Stimulated activated CD8-positive, alpha-beta memory T cell treated with anti-CD3 and anti-CD28 coated beads, Interleukin-4, amount 100 ng/mL, for 48 hours (primary cell): ENCODE data around the gene ATP6AP1.
A peak's percentile ranks its signal among the peaks of the same experiment; 100 is the strongest.
"Not testable (repeated sequence)": the region's sequence is repeated elsewhere in the genome, so short reads cannot be mapped to it uniquely, and the experiment has no call there.

Source experiments
- DNase-seq: peaks from one replicate; pipeline ENCODE4 v3.0.0-alpha.2; 2020

Gene ATP6AP1, protein sequence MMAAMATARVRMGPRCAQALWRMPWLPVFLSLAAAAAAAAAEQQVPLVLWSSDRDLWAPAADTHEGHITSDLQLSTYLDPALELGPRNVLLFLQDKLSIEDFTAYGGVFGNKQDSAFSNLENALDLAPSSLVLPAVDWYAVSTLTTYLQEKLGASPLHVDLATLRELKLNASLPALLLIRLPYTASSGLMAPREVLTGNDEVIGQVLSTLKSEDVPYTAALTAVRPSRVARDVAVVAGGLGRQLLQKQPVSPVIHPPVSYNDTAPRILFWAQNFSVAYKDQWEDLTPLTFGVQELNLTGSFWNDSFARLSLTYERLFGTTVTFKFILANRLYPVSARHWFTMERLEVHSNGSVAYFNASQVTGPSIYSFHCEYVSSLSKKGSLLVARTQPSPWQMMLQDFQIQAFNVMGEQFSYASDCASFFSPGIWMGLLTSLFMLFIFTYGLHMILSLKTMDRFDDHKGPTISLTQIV

DNA sequence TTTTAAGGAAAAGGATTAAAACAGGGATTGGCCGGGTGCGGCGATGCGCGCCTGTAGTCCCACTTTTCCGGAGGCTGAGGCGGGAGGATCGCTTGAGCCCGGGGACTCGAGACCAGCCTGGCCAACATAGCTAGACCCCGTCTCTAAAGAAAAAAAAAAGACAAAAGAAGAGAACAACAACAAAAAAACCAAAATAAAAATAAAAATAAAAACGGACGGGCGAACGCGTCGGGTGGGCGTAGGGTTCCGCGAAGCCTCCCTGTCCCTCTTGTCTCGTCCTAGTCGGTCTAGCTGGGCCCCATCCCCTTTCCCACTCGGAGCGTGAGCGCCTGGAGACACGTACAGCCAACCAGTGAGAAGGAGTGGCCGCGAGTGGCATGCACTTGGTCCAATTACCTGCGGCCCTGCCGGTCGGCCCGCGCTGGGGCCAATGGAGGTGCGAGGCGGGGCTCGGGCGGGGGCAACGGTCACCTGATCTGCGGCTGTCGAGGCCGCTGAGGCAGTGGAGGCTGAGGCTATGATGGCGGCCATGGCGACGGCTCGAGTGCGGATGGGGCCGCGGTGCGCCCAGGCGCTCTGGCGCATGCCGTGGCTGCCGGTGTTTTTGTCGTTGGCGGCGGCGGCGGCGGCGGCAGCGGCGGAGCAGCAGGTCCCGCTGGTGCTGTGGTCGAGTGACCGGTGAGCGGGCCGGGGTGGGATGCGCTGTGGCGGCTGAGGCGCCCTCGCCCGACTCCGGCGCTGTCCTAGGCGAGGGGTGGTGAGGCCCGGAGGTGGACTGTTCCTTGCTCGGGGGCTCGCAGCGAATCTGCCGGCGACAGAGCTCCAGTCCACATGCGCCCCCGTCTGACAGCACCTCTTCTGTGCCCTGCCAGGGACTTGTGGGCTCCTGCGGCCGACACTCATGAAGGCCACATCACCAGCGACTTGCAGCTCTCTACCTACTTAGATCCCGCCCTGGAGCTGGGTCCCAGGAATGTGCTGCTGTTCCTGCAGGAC is at the start of gene ATP6AP1:
Gene ATP6AP1 (plus strand): TSS at position 502 of the 996 bp plus-strand sequence. CDS start 16 bp downstream, at position 518.
- peak; percentile 88 for DNase-seq

DNA sequence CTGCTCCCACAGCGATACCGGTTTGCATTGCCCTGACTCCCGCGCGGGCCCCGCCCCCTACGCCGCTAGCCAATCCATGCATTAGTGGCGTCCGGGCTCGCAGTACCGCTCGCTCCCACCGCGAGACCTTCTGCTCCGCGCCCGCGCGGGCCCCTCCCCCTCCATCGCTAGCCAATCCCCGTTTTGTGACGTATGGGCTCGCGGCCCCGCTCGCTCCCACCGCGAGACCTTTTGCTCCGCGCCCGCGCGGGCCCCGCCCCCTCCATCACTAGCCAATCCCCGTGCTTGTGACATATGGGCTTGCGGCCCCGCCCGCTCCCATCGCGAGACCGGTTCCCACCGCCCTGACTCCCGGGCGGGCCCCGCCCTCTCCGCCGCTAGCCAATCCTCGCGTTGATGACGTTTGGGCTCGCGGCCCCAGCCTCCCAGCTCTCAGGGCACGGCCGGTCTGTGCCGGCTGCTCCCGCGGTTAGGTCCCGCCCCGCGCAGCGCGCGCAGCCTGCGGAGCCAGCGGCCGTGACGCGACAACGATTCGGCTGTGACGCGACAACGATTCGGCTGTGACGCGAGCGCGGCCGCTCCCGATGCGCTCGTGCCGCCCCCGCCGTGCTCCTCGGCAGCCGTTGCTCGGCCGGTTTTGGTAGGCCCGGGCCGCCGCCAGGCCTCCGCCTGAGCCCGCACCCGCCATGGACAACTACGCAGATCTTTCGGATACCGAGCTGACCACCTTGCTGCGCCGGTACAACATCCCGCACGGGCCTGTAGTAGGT is 49.5 kb upstream of the ATP6AP1 start, which contains the start of gene EMD:
Gene EMD (plus strand): TSS at position 497 of the 770 bp plus-strand sequence. CDS start 190 bp downstream, at position 687.
- DNase-seq = peak; percentile 93

DNA sequence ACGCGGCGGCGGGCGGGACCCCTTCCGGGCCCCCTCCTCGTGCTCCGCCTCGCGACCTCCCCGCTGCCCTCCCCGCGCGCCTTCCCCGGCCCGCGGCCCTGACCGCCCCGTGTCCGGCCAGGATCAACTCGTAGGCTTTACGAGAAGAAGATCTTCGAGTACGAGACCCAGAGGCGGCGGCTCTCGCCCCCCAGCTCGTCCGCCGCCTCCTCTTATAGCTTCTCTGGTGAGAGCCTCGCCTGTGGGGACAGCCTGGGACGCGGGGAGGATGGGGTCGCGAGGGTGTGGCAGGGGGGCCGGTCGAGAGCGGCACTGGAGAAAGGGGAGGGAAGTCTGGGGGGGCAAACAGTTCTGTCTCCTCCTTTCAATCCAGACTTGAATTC is 48.9 kb upstream of the ATP6AP1 start:
- no peak for DNase-seq

DNA sequence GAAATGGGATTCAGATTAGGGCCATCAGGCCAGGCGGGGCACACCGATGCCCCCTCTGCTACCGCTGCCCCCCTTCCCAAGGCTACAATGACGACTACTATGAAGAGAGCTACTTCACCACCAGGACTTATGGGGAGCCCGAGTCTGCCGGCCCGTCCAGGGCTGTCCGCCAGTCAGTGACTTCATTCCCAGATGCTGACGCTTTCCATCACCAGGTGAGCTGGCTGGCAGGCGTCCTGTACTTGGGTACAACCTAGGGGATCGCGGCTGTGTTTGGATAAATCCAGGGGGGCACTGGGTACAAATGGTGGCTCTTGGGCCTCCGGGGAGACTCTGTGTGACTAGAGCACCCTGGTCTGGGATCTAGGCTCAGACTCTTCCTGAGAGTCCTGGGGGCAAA is 48.3 kb upstream of the ATP6AP1 start:
- no peak for DNase-seq

DNA sequence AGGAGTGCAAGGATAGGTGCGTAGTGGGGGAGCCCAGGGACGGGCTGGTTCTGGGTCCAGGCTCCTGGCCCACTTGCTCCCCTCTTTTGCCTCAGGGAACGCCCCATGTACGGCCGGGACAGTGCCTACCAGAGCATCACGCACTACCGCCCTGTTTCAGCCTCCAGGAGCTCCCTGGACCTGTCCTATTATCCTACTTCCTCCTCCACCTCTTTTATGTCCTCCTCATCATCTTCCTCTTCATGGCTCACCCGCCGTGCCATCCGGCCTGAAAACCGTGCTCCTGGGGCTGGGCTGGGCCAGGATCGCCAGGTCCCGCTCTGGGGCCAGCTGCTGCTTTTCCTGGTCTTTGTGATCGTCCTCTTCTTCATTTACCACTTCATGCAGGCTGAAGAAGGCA is 47.7 kb upstream of the ATP6AP1 start:
- DNase-seq = no peak

DNA sequence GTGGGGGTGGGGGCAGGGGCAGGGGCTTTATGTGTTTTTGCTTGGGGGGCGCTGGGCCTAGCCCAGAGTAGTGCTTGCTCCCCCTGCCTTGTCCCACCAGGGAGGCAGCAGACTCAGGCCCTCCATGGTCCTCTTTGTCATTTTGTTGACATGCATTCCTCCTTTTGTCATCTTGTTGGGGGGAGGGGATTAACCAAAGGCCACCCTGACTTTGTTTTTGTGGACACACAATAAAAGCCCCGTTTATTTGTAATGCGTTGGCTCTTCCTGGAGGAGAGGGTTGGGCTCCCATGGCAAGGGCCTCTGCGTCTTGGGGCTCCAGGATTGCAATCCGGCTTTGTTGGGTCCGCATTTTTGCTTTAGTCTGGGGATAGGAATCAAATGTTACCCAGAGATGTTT is 47.2 kb upstream of the ATP6AP1 start:
- no peak for DNase-seq

DNA sequence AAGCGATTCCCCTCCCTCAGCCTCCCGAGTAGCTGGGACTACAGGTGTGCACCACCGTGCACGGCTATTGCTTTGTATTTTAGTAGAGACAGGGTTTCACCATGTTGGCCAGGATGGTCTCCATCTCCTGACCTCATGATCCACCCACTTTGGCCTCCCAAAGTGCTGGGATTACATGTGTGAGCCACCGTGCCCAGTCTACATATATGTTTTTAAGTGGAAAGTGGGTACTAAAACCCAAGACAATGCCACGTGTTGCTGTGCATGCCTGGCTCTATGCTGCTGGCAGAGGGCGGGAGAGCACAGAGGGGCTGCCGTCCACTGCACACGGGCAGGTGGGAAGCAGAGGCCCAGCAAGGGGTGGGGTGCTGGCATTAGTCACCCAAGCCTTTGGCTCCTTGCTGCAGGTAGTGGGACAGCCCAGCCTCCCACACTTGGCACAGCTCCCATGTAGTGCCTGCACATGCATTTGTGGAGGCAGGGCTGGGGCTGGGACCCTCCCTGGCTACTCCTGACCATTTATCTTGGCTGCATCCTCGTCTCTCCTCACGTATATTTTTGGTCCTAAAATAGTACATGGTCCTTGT is 45.9 kb upstream of the ATP6AP1 start:
- DNase-seq = no peak

DNA sequence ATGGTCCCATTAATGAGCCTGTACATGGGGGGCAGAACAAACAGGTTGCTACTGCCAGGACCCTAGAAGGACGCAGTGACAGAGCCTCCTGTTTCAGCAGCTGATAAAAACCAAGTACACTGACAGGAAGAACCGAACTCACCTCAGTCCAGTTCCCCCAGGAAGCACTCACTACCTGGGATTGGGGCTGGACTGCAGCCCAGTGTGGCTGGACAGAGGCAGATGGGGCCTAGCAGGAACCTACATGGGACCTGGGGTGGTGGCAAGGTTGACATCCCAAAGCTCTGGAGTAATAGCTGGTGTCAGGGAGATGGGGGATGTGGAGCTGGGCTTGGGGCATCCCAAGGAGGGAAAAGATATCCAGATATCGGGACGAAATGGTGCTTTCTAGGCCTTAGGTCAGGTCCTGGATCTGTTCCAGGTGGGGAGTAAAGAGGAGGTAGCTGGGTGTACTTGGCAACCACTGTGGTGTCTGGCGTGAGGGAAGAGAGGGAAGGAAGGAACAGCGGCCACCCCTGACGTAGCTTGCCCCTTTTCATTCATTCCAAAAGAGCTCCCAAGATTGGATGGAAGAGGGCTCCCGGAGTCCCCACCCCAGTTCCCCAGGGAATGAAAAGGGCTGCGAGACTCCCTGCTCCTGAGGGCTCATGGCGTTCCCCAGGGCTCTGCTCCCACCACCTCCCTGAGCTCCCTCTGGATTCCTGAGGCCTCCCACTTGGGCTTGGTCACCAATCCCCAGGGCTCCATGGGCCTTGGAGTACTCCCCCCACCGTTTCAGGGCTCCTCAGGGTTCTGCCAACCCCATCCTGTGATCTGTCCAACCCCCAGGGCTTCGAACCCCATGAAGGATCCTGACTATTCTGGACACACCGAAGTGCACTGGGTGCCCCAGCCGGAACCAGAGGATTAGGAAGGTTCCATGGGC is 44.9 kb upstream of the ATP6AP1 start:
- no peak for DNase-seq

DNA sequence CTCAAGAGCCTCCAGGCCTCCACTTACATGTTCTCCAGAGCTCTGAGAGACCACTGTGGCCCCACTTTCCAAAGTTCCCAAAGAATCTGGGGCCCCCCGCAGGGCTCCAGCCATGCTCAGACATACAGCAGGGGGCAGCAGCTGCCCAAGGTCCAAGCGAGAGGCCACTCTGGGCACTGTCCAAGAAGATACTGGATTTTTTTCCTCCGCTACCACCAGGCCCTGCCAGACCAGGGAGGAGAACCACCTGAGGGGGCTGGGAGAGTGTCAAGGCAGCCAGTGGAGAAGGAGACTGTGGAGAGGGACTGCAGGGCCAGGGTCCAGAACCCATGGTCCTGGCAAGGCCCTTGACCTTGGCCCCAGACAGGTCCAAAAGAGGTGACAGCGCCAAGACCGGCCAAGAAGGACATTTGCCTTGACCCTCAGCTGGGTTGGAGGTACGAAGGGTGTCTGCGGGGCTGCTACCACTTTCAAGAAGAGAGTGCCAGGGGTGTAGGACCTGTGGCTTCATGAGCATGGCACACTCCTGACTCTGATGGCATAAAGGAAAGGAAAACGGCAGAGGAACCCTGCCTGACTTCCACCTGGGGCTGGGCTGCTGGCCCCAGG is 44.1 kb upstream of the ATP6AP1 start:
- no peak for DNase-seq

DNA sequence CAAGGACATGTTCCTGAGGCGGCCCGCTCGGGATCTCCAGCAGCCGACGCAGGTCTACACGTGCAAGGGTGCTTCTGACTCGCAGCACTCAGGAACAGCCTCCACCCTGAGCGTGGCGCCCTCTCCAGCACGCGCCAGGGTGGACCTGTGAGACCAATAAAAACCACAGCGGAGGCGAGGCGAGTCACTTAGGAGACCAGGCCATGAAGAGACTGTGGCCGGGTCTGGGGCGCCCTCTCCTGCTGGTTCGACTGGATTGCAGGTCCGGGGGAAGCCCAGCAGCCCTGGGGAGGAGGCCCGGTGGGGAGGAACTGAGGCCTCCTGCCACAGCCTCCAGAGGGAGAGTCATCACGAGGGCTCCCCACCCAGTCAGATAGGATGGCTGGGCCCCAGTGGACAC is 40.4 kb upstream of the ATP6AP1 start:
- not testable (repeated sequence) for DNase-seq

DNA sequence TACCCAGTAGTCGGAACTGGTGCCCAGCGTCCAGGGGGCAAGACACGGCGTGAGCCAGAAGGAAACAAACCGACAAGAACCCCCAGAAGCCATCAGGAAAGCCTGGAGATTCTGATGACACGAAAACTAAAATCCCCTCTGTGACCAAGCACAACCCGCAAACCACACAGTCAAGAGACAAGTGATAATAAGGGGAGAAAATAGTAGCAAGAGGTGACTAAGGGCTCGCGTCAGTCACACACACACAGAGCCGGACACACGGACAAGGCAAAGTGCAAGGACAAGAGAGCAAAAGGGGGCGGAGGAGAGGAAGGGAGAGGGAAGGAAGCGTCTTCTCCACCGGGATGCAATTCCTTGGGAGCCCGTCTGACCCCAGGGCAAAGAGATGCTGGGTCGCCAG is 39.8 kb upstream of the ATP6AP1 start:
- DNase-seq = not testable (repeated sequence)

DNA sequence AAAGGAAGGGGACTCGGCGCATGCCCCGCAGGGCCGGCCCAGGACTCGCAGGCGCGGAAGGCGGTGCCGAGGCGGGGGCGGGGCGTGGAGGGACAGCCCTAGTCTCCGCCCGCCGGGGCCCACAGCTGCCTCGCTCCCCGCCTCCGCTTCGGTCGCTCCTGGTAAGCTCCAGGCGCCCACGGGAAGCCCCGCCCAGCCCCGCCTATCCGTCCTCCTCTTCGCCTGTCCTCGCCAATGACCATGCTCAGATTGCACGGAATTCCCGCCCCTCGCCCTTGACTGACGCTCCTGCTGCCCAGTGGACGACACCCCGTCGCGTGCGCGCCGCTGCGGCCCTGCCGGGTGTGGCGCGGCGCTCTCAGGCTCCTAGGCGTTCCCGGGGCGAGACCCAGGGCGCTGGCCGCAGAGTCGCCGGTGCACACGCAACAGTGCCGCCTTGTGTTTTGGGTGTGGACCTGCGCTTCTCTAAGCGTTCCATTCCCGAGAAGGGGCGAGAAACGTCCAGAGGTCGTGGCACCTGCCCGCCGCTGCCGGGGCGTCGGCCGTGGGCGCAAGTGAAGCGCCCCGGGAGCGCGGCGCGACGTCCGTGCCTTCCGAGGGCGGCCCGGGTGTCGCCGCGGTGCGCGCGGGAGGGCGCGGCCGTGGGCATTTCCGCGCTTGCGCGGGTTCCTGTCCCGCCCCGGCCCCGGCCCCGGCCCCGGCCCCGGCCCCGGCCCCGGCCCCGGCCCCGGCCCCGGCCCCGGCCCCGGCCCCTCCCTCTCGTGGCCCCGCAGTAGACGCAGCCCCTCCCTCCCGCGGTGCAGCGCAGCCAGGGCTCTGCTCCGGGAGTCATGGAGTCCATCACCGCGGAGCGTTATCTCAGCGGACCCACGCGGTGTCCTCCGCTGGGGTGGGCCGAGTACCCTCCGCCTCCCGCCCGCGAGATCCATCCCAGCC is 38.4 kb upstream of the ATP6AP1 start:
- not testable (repeated sequence) for DNase-seq

DNA sequence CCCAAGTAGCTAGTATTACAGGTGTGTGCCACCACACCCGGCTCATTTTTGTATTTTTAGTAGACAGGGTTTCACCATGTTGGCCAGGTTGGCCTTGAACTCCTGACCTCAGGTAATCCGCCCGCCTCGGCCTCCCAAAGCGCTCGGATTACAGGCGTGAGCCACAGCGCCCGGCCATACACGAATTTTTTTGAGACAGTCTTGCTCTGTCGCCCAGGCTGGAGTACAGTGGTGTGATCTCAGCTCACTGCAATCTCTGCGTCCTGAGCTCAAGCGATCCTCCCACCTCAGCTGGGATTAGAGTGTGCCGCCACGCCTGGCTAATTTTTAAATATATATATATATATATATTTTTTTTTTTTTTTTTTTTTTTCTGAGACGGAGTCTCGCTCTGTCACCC is 32.1 kb upstream of the ATP6AP1 start:
- not testable (repeated sequence) for DNase-seq

DNA sequence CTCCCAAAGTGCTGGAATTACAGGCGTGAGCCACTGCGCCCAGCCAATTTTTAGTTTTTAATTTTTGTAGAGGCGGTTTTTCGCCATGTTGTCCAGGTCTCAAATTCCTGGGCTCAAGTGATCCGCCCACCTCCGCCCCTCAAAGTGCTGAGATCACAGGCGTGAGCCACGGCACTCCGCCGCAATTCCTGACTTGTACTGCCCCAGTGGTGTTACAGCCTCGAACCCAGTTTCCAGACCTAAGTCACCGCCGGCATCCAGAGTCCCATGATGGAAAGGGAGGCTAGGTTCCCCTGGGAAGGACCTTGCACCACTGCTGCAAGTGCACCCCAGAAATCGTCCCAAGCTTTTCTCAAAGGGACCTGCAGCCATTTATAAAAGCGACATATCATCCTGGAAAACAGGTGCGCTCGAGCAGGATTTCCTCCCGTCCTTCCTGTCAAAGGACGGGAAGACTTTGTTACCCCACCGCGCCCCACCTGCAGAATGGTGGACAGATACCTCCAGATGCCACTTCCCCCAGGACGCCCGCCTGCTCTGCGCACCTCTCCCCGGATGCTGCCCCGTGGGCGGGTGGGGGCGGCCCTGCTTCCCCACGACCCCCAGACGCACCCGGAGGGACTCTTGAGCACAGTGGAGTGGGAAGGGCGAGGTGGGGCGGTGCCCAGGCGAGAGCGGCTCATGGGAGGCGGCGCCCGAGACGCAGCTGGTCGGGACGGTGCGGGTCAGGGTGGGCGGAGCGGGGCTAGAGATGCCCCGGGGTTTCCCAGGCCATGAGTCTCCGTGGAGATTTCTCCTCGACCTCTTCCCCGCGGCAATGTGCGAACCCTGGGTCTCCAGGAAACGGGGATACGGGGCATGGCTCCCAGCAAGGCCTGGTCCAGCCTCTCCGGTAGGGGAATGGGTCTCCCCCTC is 31.2 kb upstream of the ATP6AP1 start:
- peak; percentile 78 for DNase-seq

DNA sequence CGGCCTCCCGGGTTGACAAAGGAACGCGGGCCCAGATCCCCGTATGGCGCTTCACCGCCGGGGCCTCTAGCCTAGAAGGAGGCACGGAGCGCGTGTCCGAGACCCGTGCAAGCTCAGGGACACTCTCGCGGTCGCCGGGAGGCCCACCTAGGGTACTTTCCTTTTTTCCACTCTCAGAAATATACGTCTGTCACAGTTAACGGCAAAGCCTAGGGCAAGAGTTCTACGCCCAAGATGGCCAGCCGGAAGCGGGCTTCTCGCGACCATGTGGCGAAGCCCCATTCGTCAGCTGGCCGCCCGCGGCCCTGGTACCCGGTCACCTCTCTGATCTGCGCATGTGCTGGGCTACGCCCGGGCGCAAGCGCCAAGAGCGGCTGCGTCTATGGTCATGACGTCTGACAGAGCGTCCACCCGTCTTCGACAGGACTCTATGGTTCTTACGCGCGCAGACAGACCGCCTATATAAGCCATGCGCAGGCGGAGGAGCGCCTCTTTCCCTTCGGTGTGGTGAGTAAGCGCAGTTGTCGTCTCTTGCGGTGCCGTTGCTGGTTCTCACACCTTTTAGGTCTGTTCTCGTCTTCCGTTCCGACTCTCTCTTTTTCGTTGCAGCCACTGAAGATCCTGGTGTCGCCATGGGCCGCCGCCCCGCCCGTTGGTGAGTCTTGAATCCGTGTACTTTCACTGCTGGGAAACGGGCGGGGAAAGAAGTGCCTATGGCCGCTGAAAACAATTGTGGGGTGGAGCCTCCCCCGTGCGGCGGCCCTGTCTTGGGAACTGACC is 30.4 kb upstream of the ATP6AP1 start, which contains the start of gene RPL10:
Gene RPL10 (plus strand): TSS at position 490 of the 780 bp plus-strand sequence. CDS start 143 bp downstream, at position 633.
- DNase-seq = peak; percentile 89

DNA sequence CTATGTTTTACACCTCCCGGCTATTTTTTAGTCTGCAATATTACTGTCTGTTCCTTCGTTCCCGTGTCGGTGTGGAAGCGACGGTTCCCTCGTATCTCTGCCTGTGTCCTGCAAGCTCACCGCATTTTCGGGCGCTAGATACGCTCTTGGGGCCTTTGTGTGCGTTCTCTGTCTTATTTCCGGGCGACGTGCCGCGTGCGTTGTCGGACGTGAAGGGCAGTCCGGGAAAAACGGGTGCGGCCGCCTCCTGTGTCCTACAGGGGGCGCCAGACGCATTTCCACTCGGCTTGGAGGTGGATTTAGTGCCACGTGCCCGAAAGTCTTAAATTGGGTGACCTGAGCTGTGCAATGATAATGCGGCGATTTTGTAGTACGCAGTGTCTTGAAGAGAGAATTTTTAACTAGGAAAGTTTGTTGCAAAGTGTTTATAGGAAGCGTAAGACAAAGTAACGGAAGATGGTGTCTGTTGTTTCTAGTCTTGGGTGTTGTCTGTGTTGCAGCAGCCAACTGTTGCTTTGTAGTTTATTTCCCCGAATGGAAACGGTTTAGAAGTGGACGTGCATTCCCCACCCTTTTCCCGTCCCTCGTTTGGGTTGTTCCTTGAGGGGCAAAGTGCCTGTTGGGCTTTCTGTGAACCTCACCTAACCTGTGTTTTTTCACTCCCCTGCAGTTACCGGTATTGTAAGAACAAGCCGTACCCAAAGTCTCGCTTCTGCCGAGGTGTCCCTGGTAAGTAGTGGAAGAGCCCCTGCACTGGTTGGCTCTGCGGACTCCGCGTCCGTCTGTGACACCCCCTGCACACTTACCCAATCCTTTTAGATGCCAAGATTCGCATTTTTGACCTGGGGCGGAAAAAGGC is 29.6 kb upstream of the ATP6AP1 start:
- peak; percentile 81 for DNase-seq
